HEK293 (cell line): ENCODE data around the gene EXTL1.
A peak's percentile ranks its signal among the peaks of the same experiment; 100 is the strongest.

Experiments used
- CTCF ChIA-PET: fragments of 350-600 bp; formaldehyde crosslinking; extraction: SDS; loops from one replicate; lab custom pipeline; 2021; ENCODE audit warnings: antibody characterized with exemption; lab: Yijun Ruan, JAX
- POLR2A ChIA-PET: fragments of 300-600 bp; formaldehyde crosslinking; extraction: SDS; loops from one replicate; lab custom pipeline; 2020; ENCODE audit warnings: antibody characterized with exemption, inconsistent platforms; lab: Yijun Ruan, JAX
- H3K27ac ChIP-seq: fragments of 200-500 bp; sonication (Bioruptor generic); 2 replicates; pipeline ENCODE4 v1.5.1; 2014; ENCODE audit warnings: low read depth, low read length, control low read depth, inconsistent platforms; ENCODE audit errors: extremely low read depth
- H3K36me3 ChIP-seq, 2 experiments: fragments of 200-500 bp in 1 of 2; sonication (Bioruptor generic) in 1 of 2; 1 replicate in 1 of 2; 2 replicates in 1 of 2; pipeline ENCODE4 v1.5.1; 2014 to 2017; ENCODE audit warnings: inconsistent platforms in 2 of 2, low read length in 2 of 2; ENCODE audit not compliant: control insufficient read depth in 2 of 2, insufficient read depth in 1 of 2
- H3K4me1 ChIP-seq: fragments of 200-500 bp; sonication (Bioruptor generic); 2 replicates; pipeline ENCODE4 v1.5.1; 2014; ENCODE audit warnings: mild to moderate bottlenecking, low read length, inconsistent platforms; ENCODE audit not compliant: control insufficient read depth, insufficient read depth
- H3K4me3 ChIP-seq: 2 replicates; pipeline ENCODE4 v1.5.1; 2011; ENCODE audit warnings: low read depth, mild to moderate bottlenecking, control low read depth, low read length, moderate library complexity
- H3K9me3 ChIP-seq: fragments of 200-500 bp; sonication (Bioruptor generic); 2 replicates; pipeline ENCODE4 v1.5.1; 2014; ENCODE audit warnings: low read depth, low read length, inconsistent platforms; ENCODE audit not compliant: control insufficient read depth, insufficient read depth
- GFI1B ChIP-seq: fragments of 450-650 bp; formaldehyde crosslinking; IDR thresholded peaks from 2 replicates; pipeline ENCODE4 v1.5.1; 2016; ENCODE audit warnings: missing biosample characterization, missing genetic modification characterization
- MEIS1 ChIP-seq: sonication (generic); formaldehyde crosslinking; IDR thresholded peaks from 2 replicates; pipeline ENCODE4 v1.8.1; 2022; ENCODE audit warnings: missing genetic modification reagents, mild to moderate bottlenecking, borderline replicate concordance
- PATZ1 ChIP-seq: fragments of 450-650 bp; formaldehyde crosslinking; IDR thresholded peaks from 2 replicates; pipeline ENCODE4 v1.5.1; 2016; ENCODE audit warnings: missing biosample characterization, missing genetic modification characterization
- PRDM1 ChIP-seq: fragments of 450-650 bp; formaldehyde crosslinking; IDR thresholded peaks from 2 replicates; pipeline ENCODE4; 2016; ENCODE audit warnings: missing biosample characterization, missing genetic modification characterization
- SCRT2 ChIP-seq: fragments of 450-650 bp; formaldehyde crosslinking; IDR thresholded peaks from 2 replicates; pipeline ENCODE4 v1.5.1; 2016; ENCODE audit warnings: missing biosample characterization, missing genetic modification characterization
- WT1 ChIP-seq: fragments of 450-650 bp; formaldehyde crosslinking; IDR thresholded peaks from 2 replicates; pipeline ENCODE4 v1.5.1; 2016; ENCODE audit warnings: missing biosample characterization, missing genetic modification characterization
- ZBTB17 ChIP-seq: fragments of 450-650 bp; formaldehyde crosslinking; IDR thresholded peaks from 2 replicates; pipeline ENCODE4 v1.5.1; 2016; ENCODE audit warnings: missing biosample characterization, missing genetic modification characterization
- ZBTB20 ChIP-seq: fragments of 450-650 bp; formaldehyde crosslinking; IDR thresholded peaks from 2 replicates; pipeline ENCODE4 v1.5.1; 2016; ENCODE audit warnings: missing biosample characterization, missing genetic modification characterization
- ZFP3 ChIP-seq: fragments of 450-650 bp; formaldehyde crosslinking; IDR thresholded peaks from 2 replicates; pipeline ENCODE4 v1.5.1; 2016; ENCODE audit warnings: low read depth, missing biosample characterization, missing genetic modification characterization
- ZIC2 ChIP-seq: fragments of 450-650 bp; formaldehyde crosslinking; IDR thresholded peaks from 2 replicates; pipeline ENCODE4 v1.5.1; 2016; ENCODE audit warnings: missing biosample characterization, missing genetic modification characterization
- ZNF112 ChIP-seq: fragments of 450-650 bp; formaldehyde crosslinking; IDR thresholded peaks from 2 replicates; pipeline ENCODE4 v1.5.0; 2017; ENCODE audit warnings: missing biosample characterization, missing genetic modification characterization
- ZNF114 ChIP-seq: fragments of 450-650 bp; formaldehyde crosslinking; IDR thresholded peaks from 2 replicates; pipeline ENCODE4 v1.5.0; 2017; ENCODE audit warnings: missing biosample characterization, missing genetic modification characterization
- ZNF16 ChIP-seq: fragments of 450-650 bp; formaldehyde crosslinking; IDR thresholded peaks from 2 replicates; pipeline ENCODE4 v1.5.1; 2016; ENCODE audit warnings: low read depth, missing biosample characterization, missing genetic modification characterization
- ZNF174 ChIP-seq: fragments of 450-650 bp; formaldehyde crosslinking; IDR thresholded peaks from 2 replicates; pipeline ENCODE4 v1.5.0; 2017; ENCODE audit warnings: missing biosample characterization, mild to moderate bottlenecking, missing genetic modification characterization
- ZNF18 ChIP-seq: fragments of 450-650 bp; formaldehyde crosslinking; IDR thresholded peaks from 2 replicates; pipeline ENCODE4 v1.5.1; 2016; ENCODE audit warnings: missing biosample characterization, missing genetic modification characterization
- ZNF221 ChIP-seq: fragments of 450-650 bp; formaldehyde crosslinking; IDR thresholded peaks from 2 replicates; pipeline ENCODE4 v1.5.1; 2017; ENCODE audit warnings: missing biosample characterization, missing genetic modification characterization, borderline replicate concordance
- ZNF24 ChIP-seq: fragments of 450-650 bp; formaldehyde crosslinking; IDR thresholded peaks from 2 replicates; pipeline ENCODE4 v1.5.1; 2016; ENCODE audit warnings: missing biosample characterization, missing genetic modification characterization
- ZNF311 ChIP-seq: fragments of 450-650 bp; formaldehyde crosslinking; IDR thresholded peaks from 2 replicates; pipeline ENCODE4 v1.5.1; 2017; ENCODE audit warnings: missing biosample characterization, missing genetic modification characterization, borderline replicate concordance
- ZNF391 ChIP-seq: fragments of 450-650 bp; formaldehyde crosslinking; IDR thresholded peaks from 2 replicates; pipeline ENCODE4 v1.5.1; 2016; ENCODE audit warnings: low read depth, missing biosample characterization, missing genetic modification characterization, borderline replicate concordance
- ZNF404 ChIP-seq: fragments of 450-650 bp; formaldehyde crosslinking; IDR thresholded peaks from 2 replicates; pipeline ENCODE4 v1.5.1; 2017; ENCODE audit warnings: missing biosample characterization, missing genetic modification characterization
- ZNF416 ChIP-seq: fragments of 450-650 bp; formaldehyde crosslinking; IDR thresholded peaks from 2 replicates; pipeline ENCODE4 v1.5.1; 2016; ENCODE audit warnings: missing biosample characterization, missing genetic modification characterization
- ZNF488 ChIP-seq: fragments of 450-650 bp; formaldehyde crosslinking; IDR thresholded peaks from 2 replicates; pipeline ENCODE4 v1.5.1; 2016; ENCODE audit warnings: missing biosample characterization, missing genetic modification characterization
- ZNF510 ChIP-seq: fragments of 450-650 bp; formaldehyde crosslinking; IDR thresholded peaks from 2 replicates; pipeline ENCODE4 v1.5.1; 2018; ENCODE audit warnings: mild to moderate bottlenecking, missing genetic modification characterization, missing biosample characterization; ENCODE audit not compliant: insufficient replicate concordance
- ZNF529 ChIP-seq: fragments of 450-650 bp; formaldehyde crosslinking; IDR thresholded peaks from 2 replicates; pipeline ENCODE4 v1.5.1; 2017; ENCODE audit warnings: missing genetic modification characterization, missing biosample characterization; ENCODE audit not compliant: insufficient replicate concordance
- ZNF580 ChIP-seq: fragments of 450-650 bp; formaldehyde crosslinking; IDR thresholded peaks from 2 replicates; pipeline ENCODE4 v1.5.1; 2016; ENCODE audit warnings: missing biosample characterization, missing genetic modification characterization
- ZNF600 ChIP-seq: fragments of 450-650 bp; formaldehyde crosslinking; IDR thresholded peaks from 2 replicates; pipeline ENCODE4 v1.5.1; 2016; ENCODE audit warnings: missing biosample characterization, missing genetic modification characterization
- ZNF629 ChIP-seq: fragments of 450-650 bp; formaldehyde crosslinking; IDR thresholded peaks from 2 replicates; pipeline ENCODE4 v1.5.1; 2017; ENCODE audit warnings: missing biosample characterization, missing genetic modification characterization

The EXTL1 gene

GRCh38 chr1:25996966-25997827, 24.4 kb upstream of the EXTL1 start:
- Histone ChIP-seq H3K27ac (peak overlapping the region; percentile 4; the same call in 1 of the 2 replicates), H3K4me1 (no peaks in the 10 kb centered on the region), H3K4me3 (peak overlapping the region; percentile 62), H3K9me3 (no peaks in the 10 kb centered on the region), H3K36me3 (no peaks in the 10 kb centered on the region)
- POLR2A ChIA-PET = interaction anchor here (0.5 to 1.7 kb wide), 13 partner anchors 9 to 1236 kb away, joined by 3 to 30 read pairs (median 4); partner anchors contain the start of gene MTFR1L
- CTCF ChIA-PET = interaction anchor here (0.6 to 5.3 kb wide), 24 partner anchors 9 to 440 kb away, joined by 3 to 86 read pairs (median 3); no protein-coding TSS in a partner anchor
- TF ChIP-seq ZNF488 (tag by site-specific recombination) (no peak), ZBTB17 (tag by site-specific recombination) (peak; percentile 89), ZNF112 (tag by site-specific recombination) (no peak), ZNF18 (tag by site-specific recombination) (no peak), ZNF391 (no peak), MEIS1 (CRISPR knock-in tag) (no peak), WT1 (tag by site-specific recombination) (no peak), SCRT2 (tag by site-specific recombination) (peak; percentile 40; the same call in 1 of the 2 replicates), ZNF510 (tag by site-specific recombination) (no peak), ZNF311 (tag by site-specific recombination) (no peak), PRDM1 (peak; percentile 47; the same call in 1 of the 2 replicates), ZFP3 (no peak), ZNF114 (no peak), ZNF16 (no peak), ZNF416 (tag by site-specific recombination) (no peak), GFI1B (tag by site-specific recombination) (no peak), PATZ1 (tag by site-specific recombination) (peak; percentile 10), ZIC2 (peak; percentile 60)

- Histone ChIP-seq H3K36me3 (no peaks in the 10 kb centered on the region), H3K4me3 (peak within 1 kb of the TSS; percentile 62), H3K9me3 (no peaks in the 10 kb centered on the region), H3K27ac (peak within 1 kb of the TSS; percentile 4; the same call in 1 of the 2 replicates), H3K4me1 (no peaks in the 10 kb centered on the region)
- POLR2A ChIA-PET = interaction anchor here (0.5 to 1.7 kb wide), 10 partner anchors 10 to 420 kb away, joined by 3 to 30 read pairs (median 4); partner anchors contain the start of gene MTFR1L
- CTCF ChIA-PET = interaction anchor here (0.6 to 5.3 kb wide), 24 partner anchors 10 to 469 kb away, joined by 3 to 86 read pairs (median 3); no protein-coding TSS in a partner anchor
- TF ChIP-seq ZNF174 (tag by site-specific recombination) (peak; percentile 89), ZNF529 (peak; percentile 31), ZNF221 (peak; percentile 81; the same call in 1 of the 2 replicates), ZNF24 (peak; percentile 98), ZNF404 (tag by site-specific recombination) (no peak), ZNF600 (tag by site-specific recombination) (peak; percentile 79), ZBTB20 (tag by site-specific recombination) (peak; percentile 93), ZIC2 (peak; percentile 53), ZNF580 (tag by site-specific recombination) (peak; percentile 97), ZNF629 (tag by site-specific recombination) (peak; percentile 92)
Measured at GRCh38 chr1:25997828-25998761, 23.5 kb upstream of the EXTL1 start, which contains the start of gene PAFAH2. Gene PAFAH2, minus strand, starts transcription at chr1:25998063. Its CDS starts 7,247 bp downstream, at chr1:25990816.
